ENCODE data around the gene ZNF444. TPM values are rescaled to one million over a fixed set of nuclear protein-coding genes. Genes with fewer than 3 reads are reported as not detected.
"Not testable (repeated sequence)": the region's sequence is repeated elsewhere in the genome, so short reads cannot be mapped to it uniquely, and the experiment has no call there.

ZNF444 gene
- total RNA-seq, 4 donors from 2014 or later: 35.1 to 53.0 (median 45.5) TPM

- Histone ChIP-seq H3K27ac (no peak overlapping the region), H3K36me3 (peaks cover 1 to 6% of the 10 kb centered on the region in 2 donors), H3K27me3 (no peaks in the 10 kb centered on the region), H3K4me1 (no peaks in the 10 kb centered on the region), H3K4me3 (replicated peaks in 1 of 3) (no peak overlapping the region), H3K9me3 (no peaks in the 10 kb centered on the region)
- no peak for TF ChIP-seq CTCF (IDR thresholded peaks at IDR 0.05)
- no peak for TF ChIP-seq POLR2A (IDR thresholded peaks at IDR 0.05)
- 86 to 91% methylated on average over 12 to 13 of the region's 13 CpGs for WGBS, 2 donors
- intact Hi-C loops (cut with DNase I): no loop called here
- DNase-seq: no peak
These were observed 44.4 kb upstream of the ZNF444 start for GRCh38 chr19:56096665-56097064.

- peaks cover 8 to 10% of the 10 kb centered on the region in 2 donors for H3K36me3 ChIP-seq
- no peak overlapping the region for H3K4me3 ChIP-seq (replicated peaks in 1 of 3)
- H3K27me3 ChIP-seq: no peaks in the 10 kb centered on the region
- no peak for DNase-seq
- H3K9me3 ChIP-seq: no peaks in the 10 kb centered on the region
- no peak for TF ChIP-seq CTCF (IDR thresholded peaks at IDR 0.05)
- no peak for TF ChIP-seq POLR2A (IDR thresholded peaks at IDR 0.05)
- no peak overlapping the region for H3K27ac ChIP-seq
- H3K4me1 ChIP-seq: no peaks in the 10 kb centered on the region
- intact Hi-C loops (cut with DNase I): no loop called here
- 81 to 89% methylated on average over 19 to 23 of the region's 23 CpGs for WGBS, 2 donors
These were observed 43.8 kb upstream of the ZNF444 start for GRCh38 chr19:56097306-56097705.

GRCh38 chr19:56097776-56098175 lies 43.3 kb upstream of the ZNF444 start:
- no peak for DNase-seq
- TF ChIP-seq POLR2A (IDR thresholded peaks at IDR 0.05) (no peak), CTCF (IDR thresholded peaks at IDR 0.05) (no peak)
- Histone ChIP-seq H3K9me3 (no peaks in the 10 kb centered on the region), H3K4me1 (no peaks in the 10 kb centered on the region), H3K36me3 (peaks cover 9 to 10% of the 10 kb centered on the region in 2 donors), H3K4me3 (replicated peaks in 1 of 3) (no peak overlapping the region), H3K27me3 (no peaks in the 10 kb centered on the region), H3K27ac (no peak overlapping the region)
- intact Hi-C loops (cut with DNase I): no loop called here
- 85 to 100% methylated on average over 5 to 7 of the region's 7 CpGs for WGBS, 2 donors

GRCh38 chr19:56098237-56098636 lies 42.9 kb upstream of the ZNF444 start:
- H3K4me1 ChIP-seq; H3K4me3 ChIP-seq (replicated peaks in 1 of 3); H3K9me3 ChIP-seq; intact Hi-C loops (cut with DNase I); H3K27me3 ChIP-seq; H3K27ac ChIP-seq; DNase-seq: not testable (repeated sequence)
- peaks cover 9 to 12% of the 10 kb centered on the region in 2 donors for H3K36me3 ChIP-seq
- 92 to 96% methylated on average over 15 to 21 of the region's 21 CpGs for WGBS, 2 donors

- H3K4me3 ChIP-seq (replicated peaks in 1 of 3): no peak overlapping the region
- H3K27me3 ChIP-seq: no peaks in the 10 kb centered on the region
- H3K27ac ChIP-seq: no peak overlapping the region
- no peaks in the 10 kb centered on the region for H3K4me1 ChIP-seq
- intact Hi-C loops (cut with DNase I): no loop called here
- TF ChIP-seq CTCF (IDR thresholded peaks at IDR 0.05) (no peak), POLR2A (IDR thresholded peaks at IDR 0.05) (no peak)
- no peak for DNase-seq
- H3K9me3 ChIP-seq: no peaks in the 10 kb centered on the region
- WGBS, 2 donors: 90 to 93% methylated on average over 23 to 25 of the region's 34 CpGs
- H3K36me3 ChIP-seq: peaks cover 9 to 12% of the 10 kb centered on the region in 2 donors
These were observed 42.1 kb upstream of the ZNF444 start for GRCh38 chr19:56098731-56099568.
